ENCODE results near the gene UGT1A10. TPM values are rescaled to one million over a fixed set of nuclear protein-coding genes. Genes with fewer than 3 reads are reported as not detected.
"Not testable (repeated sequence)": the region's sequence is repeated elsewhere in the genome, so short reads cannot be mapped to it uniquely, and the experiment has no call there.

Gene UGT1A10
- total RNA-seq, 1 donor from 2014 or later = not detected

DNA sequence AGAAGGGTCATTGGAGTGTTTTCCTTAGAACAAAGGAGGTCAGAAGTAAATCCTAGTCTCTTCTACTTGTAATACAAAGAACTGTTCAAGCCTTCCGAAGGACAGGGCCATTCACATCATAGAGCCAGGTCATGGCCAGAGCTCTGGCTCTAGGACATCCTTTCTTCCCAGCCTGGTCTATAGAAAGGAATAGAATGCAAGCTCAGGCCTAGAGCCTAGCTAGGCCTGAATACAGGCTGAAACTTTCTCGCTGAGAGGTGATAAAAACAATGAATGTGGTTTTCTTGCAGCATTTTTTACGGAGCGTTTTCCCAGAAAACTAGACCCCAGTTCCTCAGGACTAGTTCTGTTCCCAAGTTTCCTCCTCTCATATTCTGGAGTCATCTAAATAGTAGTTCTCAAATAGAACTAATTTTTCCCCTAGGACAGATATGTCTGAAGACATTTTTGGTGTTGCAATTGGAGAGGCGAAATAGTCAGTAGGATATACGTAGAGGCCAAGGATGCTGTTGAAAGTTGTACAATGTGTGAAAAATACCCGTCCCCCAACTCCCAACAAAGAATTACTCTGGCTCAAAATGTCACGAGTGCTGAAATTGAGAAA, 63.3 kb downstream of the UGT1A10 start:
- no peaks in the 10 kb centered on the region for H3K27me3 ChIP-seq (ENCODE audit: control insufficient read depth, insufficient read depth, low read length)
- peak; percentile 85 for FAIRE-seq
- H3K36me3 ChIP-seq (ENCODE audit: control insufficient read depth, insufficient read depth, low read length) = no peaks in the 10 kb centered on the region
- TF ChIP-seq, protein P1, sequence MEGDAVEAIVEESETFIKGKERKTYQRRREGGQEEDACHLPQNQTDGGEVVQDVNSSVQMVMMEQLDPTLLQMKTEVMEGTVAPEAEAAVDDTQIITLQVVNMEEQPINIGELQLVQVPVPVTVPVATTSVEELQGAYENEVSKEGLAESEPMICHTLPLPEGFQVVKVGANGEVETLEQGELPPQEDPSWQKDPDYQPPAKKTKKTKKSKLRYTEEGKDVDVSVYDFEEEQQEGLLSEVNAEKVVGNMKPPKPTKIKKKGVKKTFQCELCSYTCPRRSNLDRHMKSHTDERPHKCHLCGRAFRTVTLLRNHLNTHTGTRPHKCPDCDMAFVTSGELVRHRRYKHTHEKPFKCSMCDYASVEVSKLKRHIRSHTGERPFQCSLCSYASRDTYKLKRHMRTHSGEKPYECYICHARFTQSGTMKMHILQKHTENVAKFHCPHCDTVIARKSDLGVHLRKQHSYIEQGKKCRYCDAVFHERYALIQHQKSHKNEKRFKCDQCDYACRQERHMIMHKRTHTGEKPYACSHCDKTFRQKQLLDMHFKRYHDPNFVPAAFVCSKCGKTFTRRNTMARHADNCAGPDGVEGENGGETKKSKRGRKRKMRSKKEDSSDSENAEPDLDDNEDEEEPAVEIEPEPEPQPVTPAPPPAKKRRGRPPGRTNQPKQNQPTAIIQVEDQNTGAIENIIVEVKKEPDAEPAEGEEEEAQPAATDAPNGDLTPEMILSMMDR (IDR thresholded peaks at IDR 0.05; ENCODE audit: insufficient read depth, low read length, severe bottlenecking) = no peak
- no peak for DNase-seq (ENCODE audit: low read depth)
- no peak overlapping the region for H3K4me3 ChIP-seq (ENCODE audit: low read depth, low read length)

DNA sequence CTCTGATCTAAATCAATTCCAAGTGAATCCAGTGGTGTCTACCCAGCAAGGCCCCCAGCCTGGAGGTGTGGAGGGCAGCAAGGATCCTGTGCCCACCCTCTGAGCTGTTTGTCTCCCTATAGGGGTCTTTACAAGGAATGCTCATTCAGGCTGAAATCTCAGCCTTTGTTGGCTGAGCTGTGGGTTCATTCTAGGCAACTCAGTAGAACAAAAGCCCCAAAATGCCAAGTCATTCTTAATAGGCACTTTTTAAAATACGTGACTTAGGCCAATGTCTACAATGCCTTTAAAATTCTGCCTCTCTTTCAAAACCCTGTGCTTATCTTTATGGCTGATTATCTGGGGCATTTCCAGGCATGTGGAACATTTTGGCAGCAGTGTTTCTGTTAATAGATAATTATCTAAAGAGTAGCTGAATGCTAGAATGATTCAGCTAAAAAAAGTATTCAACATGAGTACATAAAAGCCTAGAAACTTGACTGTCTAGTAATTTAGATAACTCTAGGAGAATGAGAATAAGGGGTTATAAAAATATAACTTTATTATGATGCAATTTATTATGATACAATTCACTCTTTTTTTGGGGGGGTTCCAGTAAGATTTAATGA, 63.9 kb downstream of the UGT1A10 start:
- DNase-seq (ENCODE audit: low read depth) = no peak
- Histone ChIP-seq H3K27me3 (ENCODE audit: control insufficient read depth, insufficient read depth, low read length) (no peaks in the 10 kb centered on the region), H3K36me3 (ENCODE audit: control insufficient read depth, insufficient read depth, low read length) (no peaks in the 10 kb centered on the region), H3K4me3 (ENCODE audit: low read depth, low read length) (no peak overlapping the region)
- no peak for FAIRE-seq
- TF ChIP-seq, protein P1 (IDR thresholded peaks at IDR 0.05; ENCODE audit: insufficient read depth, low read length, severe bottlenecking) = no peak

DNA sequence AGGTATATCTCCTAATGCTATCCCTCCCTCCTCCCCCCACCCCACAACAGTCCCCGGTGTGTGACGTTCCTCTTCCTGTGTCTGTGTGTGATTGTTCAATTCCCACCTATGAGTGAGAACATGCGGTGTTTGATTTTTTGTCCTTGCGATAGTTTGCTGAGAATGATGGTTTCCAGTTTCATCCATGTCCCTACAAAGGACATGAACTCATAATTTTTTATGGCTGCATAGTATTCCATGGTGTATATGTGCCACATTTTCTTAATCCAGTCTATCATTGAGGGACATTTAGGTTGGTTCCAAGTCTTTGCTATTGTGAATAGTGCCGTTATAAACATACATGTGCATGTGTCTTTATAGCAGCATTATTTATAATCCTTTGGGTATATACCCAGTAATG, 64.6 kb downstream of the UGT1A10 start:
- H3K36me3 ChIP-seq (ENCODE audit: control insufficient read depth, insufficient read depth, low read length); H3K4me3 ChIP-seq (ENCODE audit: low read depth, low read length); FAIRE-seq; H3K27me3 ChIP-seq (ENCODE audit: control insufficient read depth, insufficient read depth, low read length); DNase-seq (ENCODE audit: low read depth): not testable (repeated sequence)

DNA sequence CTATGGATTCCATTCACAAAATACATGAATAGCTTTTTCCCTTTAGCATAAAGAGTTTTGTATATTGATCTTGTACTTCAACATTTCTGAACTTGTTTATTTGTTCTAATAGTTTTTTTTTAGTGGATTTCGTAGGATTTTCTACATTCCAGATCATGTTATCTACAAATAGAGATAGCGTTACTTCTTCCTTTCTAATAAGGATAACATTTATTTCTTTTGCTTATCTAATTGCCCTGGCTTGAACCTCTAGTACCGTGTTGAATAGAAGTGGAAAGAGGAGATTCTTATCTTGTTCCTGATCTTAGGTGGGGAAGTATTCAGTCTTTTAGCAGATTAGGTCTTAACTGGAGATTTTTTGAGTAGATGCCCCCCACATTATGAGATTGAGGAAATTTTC, 66.0 kb downstream of the UGT1A10 start:
- H3K27me3 ChIP-seq (ENCODE audit: control insufficient read depth, insufficient read depth, low read length) = no peaks in the 10 kb centered on the region
- no peak overlapping the region for H3K4me3 ChIP-seq (ENCODE audit: low read depth, low read length)
- no peak for DNase-seq (ENCODE audit: low read depth)
- TF ChIP-seq, protein P1 (IDR thresholded peaks at IDR 0.05; ENCODE audit: insufficient read depth, low read length, severe bottlenecking) = no peak
- H3K36me3 ChIP-seq (ENCODE audit: control insufficient read depth, insufficient read depth, low read length) = no peaks in the 10 kb centered on the region
- no peak for FAIRE-seq

DNA sequence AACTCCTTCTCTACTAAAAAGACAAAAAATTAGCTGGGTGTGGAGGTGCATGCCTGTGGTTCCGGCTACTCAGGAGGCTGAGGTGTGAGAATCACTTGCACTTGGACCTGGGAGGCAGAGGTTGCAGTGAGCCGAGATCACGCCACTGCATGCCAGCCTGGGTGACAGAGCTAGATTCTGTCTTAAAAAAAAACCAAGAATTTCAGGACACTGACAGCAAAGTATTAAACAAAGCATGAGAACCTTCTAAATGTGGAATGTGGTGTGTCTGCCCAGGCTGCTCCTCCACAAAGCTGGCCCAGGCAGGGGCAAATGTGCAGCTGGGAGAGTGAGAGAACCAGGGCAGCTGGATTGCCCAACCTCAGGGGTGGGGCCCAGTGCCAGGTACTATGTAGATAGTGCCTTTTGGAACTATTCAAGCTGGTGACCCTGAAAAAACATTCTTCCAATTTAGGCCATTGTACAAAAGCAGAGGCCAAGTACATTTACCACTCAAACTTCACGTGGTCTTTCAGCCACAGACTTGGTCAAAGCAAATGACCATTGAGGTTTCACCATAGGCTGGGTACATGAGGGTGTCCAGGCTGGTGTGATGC, 69.8 kb downstream of the UGT1A10 start:
- H3K4me3 ChIP-seq (ENCODE audit: low read depth, low read length) = no peak overlapping the region
- no peaks in the 10 kb centered on the region for H3K27me3 ChIP-seq (ENCODE audit: control insufficient read depth, insufficient read depth, low read length)
- H3K36me3 ChIP-seq (ENCODE audit: control insufficient read depth, insufficient read depth, low read length) = peaks cover 1% of the 10 kb centered on the region
- TF ChIP-seq, protein P1 (IDR thresholded peaks at IDR 0.05; ENCODE audit: insufficient read depth, low read length, severe bottlenecking) = no peak
- DNase-seq (ENCODE audit: low read depth) = peak; percentile 51
- FAIRE-seq = no peak

DNA sequence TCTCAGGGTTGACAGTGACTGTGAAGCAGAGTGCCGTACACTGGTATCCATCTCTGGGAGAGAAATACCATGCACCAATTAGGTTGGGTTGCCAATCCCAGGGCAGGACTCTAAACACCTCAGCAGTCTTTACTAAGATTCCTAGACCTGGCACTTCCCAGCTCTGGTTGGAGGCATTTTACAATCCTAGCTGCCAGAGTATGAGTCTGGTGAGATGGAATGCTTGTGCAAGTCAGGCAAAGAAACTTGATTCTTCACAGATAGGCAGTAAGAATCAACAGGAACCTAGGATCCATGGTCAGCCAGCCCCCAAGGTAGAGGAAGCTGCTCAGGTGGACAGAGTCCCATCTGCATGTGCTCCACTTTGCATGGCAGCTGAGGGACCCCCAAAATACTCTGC, 70.5 kb downstream of the UGT1A10 start:
- no peak for FAIRE-seq
- Histone ChIP-seq H3K36me3 (ENCODE audit: control insufficient read depth, insufficient read depth, low read length) (peaks cover 1% of the 10 kb centered on the region), H3K27me3 (ENCODE audit: control insufficient read depth, insufficient read depth, low read length) (no peaks in the 10 kb centered on the region), H3K4me3 (ENCODE audit: low read depth, low read length) (no peak overlapping the region)
- peak; percentile 73 for DNase-seq (ENCODE audit: low read depth)
- TF ChIP-seq, protein P1 (IDR thresholded peaks at IDR 0.05; ENCODE audit: insufficient read depth, low read length, severe bottlenecking) = no peak

All from bronchial epithelial cell (primary cell).